GM19324 (cell line): ENCODE data around the gene AXIN2.
"Not testable (repeated sequence)": the region's sequence is repeated elsewhere in the genome, so short reads cannot be mapped to it uniquely, and the experiment has no call there.

Experiments used
- ATAC-seq: cut with Tn5 transposase; IDR thresholded peaks from one replicate; pipeline ENCODE4 v1.9.1; 2021; ENCODE audit warnings: mild to moderate bottlenecking, moderate library complexity; ENCODE audit not compliant: unreplicated experiment, low FRiP score

Gene AXIN2

DNA sequence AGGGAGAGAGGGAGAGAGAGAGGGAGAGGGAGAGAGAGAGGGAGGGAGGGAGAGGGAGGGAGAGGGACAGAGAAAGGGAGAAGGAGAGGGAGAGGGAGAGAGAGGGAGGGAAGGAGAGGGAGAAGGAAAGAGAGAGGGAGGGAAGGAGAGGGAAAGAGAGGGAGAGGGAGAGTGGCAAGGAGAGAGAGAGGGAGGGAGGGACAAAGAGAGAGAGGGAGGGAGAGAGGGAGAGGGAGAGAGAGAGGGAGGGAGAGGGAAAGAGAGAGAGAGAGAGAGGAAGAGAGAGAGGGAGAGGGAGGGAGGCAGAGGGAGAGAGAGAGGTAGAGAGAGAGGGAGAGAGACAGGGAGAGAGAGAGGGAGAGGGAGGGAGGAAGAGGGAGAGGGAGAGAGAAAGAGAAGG, 73.5 kb downstream of the AXIN2 start:
- ATAC-seq = no peak

DNA sequence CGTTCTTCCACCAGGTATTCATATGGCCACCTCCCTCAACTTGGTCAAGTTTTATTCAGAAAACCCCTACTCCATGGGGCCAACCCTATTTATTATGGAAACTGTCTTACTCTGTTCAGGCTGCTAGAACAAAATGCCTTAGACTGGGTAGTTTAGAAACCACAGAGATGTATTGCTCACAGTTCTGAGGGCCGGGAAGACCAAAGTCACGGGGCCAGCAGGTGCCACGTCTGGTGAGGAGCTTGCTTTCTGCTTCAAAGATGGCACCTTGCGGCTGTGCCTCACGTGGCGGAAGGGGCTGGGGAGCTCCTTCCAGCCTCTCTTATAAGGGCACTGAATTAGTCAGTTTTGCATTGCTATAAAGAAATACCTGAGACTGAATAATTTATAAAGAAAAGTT, 74.3 kb downstream of the AXIN2 start:
- ATAC-seq = no peak

DNA sequence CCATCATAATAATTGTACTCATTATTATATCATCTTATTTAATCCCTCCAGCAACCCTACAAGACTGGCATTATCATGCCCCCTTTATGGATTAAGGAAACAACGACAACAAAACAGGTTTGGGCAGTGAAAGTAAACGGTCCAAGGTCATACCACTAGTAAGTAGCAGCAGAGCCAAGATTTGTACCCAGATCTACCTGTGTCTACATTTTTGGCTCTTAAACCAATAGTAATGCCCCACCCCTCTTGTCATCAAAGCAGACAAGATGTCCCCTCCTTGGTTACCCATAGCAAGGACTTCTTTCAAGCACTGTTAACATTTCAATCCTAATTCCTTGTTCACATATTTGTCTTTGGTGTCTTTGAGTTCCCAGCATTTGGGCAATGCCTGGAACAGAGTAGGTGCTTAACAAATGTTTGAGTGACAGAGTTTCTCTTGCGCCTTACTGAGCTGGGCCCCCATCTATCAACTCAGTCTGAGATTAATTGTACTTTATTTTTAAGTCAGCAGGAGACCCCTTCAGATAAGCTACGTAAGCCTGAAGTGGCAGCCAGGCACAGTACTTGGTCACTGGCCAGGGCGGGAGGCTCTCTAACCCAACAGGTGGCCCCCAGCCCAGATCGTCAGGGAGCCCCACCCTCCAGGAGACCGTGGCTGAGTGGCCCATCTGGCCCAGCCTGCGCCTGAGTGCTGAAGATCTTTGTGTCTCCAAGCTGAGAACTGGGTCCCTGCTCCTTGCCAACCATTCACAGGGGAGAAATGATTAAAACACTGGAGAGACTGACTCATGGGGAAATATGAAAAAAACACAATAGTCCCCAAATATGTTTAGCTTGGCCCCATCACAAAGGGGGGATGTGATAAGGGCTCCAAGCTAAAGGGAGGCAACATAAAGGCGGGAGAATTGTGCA, 75.8 kb downstream of the AXIN2 start:
- ATAC-seq = no peak

DNA sequence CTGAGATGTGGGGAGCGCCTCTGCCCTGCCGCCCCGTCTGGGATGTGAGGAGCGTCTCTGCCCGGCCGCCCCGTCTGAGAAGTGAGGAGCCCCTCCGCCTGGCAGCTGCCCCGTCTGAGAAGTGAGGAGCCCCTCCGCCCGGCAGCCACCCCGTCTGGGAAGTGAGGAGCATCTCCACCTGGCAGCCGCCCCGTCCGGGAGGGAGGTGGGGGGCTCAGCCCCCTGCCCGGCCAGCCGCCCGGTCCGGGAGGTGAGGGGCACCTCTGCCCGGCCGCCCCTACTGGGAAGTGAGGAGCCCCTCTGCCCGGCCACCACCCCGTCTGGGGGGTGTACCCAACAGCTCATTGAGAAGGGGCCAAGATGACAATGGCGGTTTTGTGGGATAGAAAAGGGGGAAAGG, 77.0 kb downstream of the AXIN2 start:
- ATAC-seq = not testable (repeated sequence)

DNA sequence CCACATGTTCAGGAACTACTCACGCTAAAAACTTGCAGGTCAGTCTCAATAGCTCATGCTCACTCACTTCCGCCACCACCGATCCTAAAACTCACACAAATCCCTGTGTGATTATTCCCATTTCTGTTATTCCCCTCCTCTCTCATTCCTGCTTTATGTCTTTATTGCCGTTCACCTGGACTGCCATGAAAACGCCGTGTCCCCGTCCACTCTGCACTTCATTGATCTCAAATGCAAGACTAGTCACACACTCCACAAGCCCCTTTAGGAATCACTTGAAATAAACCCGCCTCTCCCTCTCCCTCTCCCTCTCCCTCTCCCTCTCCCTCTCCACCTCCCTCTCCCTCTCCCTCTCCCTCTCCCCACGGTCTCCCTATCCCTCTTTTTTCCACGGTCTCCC, 78.0 kb downstream of the AXIN2 start:
- ATAC-seq = no peak

DNA sequence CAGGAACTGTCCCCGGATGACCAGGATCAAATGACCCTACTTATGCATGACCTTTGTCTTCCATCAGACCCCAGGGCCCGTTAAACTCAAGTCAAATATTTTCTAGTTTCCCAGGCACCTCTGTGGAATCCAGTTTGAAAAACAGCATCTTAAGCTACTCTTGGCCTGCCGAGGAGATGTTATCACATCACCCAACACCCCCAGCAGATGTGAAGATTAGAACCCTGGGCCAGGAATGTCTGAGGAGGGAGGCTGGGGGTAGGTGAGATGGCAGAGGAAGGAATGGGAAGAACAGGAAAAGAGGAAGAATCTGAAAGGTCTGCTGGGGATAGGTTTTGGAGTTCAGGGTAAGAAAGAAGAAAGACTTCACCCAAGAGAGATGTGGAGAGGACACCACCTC, 79.2 kb downstream of the AXIN2 start:
- ATAC-seq = no peak

DNA sequence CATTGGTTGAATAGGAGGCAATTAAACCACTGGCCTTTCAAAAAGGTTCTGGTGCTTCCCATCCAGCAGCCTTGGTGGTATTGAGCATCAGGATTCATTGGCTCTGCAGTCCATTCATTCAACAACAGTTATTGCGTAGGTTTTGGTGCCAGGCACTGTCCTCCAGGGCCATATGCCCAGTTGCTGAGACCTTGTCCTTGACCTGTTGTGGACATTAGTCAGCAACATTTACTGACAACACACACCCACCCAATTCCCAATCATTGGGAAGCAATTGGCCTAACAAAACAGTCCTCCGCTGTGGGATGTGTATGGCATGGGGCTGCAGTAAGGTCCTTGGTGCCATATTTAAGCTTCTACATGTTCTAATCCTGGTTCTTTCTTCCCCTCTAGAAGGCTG, 82.2 kb downstream of the AXIN2 start:
- ATAC-seq = no peak
